Activated CD4-positive, alpha-beta T cell treated with anti-CD3 and anti-CD28 coated beads, Interleukin-2, amount 50 U/mL, for 16 hours (primary cell): ENCODE measurements around the gene PRKAR1B.

Experiments used
- DNase-seq: peaks from one replicate; pipeline ENCODE4 v3.0.0-alpha.2; 2020

PRKAR1B gene

DNA sequence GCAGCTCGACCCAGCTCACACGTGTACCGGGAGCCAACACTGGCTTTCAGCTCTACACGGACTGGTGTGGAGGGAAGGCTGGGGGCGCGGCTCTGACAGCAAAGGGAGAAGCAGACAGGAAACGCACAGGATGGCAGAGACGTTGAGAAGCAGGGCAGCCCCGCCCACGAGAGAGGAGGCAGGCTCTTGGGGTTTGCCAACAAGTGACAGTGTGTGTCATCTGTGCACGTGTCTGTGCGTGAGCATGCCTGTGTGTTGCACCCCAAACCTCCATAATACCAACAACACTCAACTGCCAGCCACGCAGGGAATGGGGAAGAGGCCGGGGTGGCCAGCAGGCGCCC lies 143.0 kb downstream of the PRKAR1B start:
- DNase-seq, result peak; percentile 94

DNA sequence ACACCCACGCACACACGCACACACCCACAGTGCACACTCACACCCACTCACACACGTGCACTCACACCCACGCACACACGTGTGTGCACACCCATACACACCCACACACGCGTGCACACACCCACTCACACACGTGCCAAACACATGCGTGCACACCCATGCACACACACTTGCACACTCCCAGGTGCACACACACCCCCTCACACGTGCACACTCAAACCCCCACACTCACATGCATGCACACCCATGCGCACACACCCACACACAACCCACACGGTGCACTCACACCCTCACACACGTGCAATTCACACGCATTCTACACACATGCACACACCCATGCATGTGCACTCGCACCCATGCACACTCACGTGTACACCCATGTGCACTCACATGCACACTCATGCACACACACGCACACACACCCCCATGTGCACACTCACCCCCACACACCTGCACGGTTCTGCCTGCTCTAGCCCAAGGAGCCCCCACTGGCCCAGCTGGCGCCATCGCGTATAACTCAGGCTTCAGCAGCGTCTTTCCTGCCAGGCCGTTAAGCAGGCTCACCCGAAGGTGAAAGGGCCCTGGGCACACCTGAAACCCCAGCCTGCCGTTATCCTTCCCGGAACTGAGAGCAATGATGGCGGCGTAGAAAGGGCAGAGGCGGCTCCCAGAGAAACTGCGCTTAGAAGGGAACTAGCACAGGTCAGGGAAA lies 143.5 kb downstream of the PRKAR1B start:
- no peak for DNase-seq

DNA sequence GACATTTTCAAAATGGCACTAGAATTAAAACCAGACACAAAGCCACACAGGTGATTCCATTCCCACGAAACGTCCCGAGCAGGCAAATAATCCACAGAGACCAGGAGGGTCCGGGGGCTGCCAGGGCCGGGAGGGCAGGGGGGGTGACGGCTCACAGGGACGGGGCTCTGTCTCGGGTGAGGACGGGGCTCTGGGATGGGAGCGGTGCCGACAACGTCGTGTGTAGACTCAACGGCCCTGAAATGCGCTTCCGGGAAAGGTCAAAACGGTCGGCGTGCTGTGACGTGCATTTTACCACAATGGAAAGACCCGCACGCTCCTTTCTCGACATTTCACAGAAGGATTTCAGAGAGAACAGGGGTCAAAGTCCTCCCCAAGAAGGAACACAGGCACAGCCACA lies 144.2 kb downstream of the PRKAR1B start:
- DNase-seq, result peak; percentile 6

DNA sequence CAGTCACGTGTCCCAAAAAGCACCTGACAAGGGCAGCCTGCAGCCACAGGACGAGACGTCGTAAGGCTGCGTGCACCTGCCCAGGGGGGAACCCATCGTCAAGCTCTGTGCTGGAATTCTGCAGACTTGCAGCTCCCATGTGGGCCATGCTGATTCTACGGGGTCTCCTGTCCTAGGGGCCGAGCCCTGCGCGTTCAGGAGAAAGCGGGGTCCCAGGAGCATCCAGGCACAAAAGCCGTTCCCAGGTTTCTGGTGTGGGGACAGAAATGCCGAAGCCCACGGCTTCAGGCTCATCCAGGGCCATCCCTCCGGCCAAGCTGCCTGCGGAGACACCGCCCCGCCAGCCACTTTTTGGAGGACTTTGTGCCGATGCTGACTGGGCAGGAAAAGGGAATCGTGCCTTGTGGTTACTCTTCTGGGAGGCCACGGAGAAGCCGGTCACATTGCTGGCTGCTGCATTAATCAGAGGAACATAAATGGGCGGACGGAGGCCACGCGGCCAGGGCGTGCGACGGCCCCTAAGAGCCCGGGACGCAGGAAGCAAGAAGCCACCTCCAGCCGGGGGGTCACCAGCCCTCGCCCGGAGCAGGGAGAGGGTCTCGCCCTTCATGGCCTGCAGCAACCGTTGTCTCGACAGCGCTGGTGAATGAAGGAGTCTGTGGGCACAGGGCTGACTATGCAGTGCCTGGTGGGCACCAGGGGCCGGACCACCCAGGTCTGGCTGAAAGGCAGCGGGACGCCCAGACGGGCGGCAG lies 144.8 kb downstream of the PRKAR1B start:
- DNase-seq, result no peak

DNA sequence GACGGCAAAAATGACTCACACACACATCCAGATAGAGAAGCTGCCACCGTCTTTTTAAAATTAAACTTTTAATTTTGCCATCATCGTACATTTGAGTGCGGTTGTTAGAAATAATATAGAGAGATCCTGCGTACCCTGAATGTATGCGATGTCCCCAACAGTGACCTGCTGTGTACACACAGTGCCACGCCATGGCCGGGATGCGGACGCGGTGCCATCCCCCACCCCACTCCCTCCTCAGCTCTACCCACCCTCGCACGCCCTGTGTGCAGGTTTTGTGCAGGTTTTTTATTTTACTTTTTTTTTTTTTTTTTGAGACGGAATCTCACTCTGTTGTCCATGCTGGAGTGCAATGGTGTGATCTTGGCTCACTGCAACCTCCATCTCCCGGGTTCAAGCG lies 148.7 kb downstream of the PRKAR1B start:
- no peak for DNase-seq

DNA sequence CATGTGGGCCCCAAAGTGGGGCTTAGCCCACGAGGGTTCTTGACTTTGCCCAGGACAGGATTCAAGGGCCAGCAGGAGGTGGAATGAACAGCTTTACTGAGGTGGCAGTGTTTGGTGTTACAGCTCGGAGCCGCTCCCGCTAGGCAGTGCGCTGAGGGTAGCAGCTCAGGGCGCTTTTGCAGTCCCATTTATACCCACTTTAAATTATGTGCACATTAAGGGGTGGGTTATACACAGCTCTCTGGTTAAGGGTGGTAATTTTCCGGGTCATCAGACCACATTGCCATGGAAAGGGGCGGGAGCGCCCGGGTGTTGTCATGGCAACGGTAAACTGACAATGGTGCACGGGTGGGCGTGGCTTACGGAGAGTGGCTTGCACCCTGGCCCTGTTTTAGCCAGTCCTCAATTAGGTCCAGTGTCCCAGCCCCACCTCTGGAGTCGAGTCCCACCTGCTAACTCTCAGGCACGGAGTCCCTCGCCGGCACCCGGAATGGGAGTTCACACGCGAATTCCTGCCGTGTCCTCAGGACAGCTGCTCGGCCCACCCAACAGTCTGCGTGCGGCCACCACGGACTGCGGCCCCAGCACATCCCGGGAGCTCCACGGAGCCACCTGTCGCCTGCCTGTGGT lies 149.2 kb downstream of the PRKAR1B start:
- DNase-seq, result no peak

DNA sequence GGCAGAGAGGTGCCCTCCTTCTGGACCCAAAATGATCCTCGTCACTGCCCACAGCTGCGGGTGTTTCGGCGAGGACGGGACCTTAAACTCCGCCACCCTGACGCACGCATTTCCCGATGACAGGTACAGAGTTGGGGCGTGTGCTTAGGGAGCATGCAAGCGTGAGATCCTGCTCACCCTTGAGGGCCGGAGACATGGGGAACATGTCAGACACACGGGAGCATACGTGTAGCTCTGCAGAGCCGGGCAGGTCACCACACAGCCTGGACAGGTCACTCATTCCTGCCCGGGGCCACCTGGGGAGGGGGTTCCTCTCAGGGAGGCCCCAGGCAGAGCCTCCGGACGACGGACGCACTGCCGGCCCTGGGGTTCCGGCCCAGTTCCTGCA lies 149.8 kb downstream of the PRKAR1B start:
- DNase-seq, result no peak

DNA sequence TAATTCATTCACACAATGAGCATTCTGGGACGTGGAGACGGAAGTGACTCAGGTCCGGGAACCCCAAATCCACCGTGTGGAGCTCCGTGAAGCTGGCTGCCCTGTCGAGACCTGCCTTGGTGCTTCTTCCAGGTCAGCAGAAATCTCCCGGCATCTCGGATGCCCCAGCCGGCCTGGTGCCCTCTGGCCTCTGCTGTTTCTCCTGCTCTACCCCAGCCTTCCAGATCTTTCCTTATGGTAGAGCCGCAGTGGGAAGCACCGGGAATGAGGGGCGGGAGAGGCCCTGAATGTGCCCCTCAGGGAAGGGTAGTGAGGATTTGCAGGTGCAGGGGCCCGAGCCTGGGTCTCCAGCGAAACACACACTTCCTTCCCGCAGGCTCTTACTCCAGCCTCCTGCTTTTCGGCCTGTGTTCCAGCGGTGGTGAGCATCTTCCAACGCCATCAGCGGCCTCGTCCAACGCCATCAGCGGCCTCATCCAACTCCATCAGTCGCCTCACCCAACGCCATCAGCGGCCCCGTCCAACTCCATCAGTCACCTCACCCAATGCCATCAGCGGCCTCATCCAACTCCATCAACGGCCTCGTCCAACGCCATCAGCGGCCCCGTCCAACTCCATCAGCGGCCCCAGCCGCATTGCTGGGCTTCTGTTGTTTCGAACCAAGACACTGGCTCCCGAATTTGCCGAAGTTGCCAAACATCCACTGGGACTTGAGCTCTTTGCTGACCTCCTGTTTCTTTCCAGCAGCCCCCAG lies 150.4 kb downstream of the PRKAR1B start:
- no peak for DNase-seq

DNA sequence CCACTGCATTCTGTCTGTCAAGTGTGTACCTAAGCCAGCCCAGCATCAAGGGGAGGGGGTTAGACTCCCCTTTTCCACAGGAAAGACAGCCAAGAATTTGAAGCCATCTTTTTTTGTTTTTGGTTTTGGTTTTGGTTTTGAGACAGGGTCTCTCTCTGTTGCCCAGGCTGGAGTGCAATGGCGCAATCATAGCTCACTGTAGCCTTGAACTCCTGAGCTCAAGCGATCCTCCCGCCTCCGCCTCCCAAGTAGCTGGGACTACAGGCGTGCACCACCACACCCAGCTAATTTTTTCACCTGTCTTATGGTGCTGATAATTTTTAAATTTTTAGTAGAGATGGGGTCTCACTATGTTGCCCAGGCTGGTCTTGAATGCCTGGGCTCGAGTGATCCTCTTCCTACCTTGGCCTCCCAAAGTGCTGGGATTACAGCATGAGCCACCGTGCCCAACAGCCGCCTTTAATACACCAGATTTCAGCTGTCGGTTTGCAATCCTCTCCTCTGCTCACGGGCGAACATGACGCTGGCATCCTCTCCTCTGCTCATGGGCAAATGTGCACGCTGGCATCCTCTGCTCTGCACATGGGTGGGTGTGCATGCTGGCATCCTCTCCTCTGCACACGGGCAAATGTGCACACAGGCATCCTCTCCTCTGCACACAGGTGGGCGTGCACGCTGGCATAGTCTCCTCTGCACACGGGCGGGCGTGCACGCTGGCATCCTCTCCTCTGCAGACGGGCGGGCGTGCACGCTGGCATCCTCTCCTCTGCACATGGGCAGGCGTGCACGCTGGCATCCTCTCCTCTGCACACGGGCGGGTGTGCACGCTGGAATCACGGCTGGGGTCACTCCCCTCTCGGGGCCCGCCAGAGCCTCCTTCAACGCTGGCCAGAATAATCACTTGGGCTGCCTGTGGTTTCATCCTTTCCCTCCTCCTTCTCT lies 151.4 kb downstream of the PRKAR1B start:
- DNase-seq, result no peak

DNA sequence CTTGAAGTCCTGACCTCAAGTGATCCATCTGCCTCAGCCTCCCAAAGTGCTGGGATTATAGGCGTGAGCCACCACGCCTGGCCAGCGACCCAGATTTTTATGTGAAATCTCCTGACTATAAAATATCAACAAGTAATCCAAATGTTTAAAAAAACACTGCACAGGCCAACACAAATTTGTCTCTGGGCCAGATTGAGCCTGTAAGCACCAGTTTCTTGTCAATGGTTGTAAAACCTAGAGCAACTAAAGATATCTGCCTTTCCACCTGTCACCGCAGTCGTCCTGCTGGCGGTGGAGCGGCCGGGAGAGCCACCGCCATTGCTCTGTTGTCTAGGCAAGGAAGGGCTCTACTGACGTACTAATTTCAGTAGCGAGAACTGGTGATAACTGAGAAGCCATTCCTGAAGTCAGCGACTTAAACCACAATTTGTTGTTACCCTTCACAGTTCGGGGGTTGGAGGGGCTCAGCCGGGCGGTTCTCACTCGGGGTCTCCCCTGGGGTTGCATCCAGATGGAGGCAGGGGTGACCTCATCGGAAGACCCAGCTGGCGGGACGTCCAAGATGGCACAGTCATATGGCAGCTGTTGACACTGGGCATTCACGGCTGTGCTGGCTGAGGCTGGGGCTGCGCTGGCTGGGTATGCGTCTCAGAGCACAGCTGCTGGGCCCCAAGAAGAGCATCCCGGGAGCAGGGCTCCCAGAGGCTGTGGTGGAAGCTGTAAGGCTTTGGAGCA lies 152.3 kb downstream of the PRKAR1B start:
- no peak for DNase-seq

DNA sequence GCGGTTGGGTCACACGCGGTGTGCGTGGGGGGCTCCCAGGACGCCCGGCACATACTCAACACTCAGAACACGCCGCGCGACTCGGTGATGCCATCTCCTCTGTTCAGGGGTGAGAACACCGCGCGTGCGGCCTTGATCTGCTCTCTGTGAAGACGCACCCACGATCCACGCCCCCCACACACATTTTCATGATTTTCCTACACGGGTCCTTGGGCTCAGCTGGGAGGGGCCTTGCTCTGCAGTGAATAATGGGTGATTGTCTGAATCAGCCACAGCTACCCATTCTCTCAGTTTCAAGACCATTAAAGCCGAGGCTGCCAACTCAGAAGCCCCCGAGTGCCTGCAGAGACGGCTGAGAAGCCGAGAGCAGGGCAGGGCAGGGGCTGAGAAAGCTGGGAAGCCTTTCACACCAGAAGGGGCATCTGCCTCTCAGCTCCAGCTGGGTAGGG lies 153.1 kb downstream of the PRKAR1B start:
- DNase-seq, result no peak

DNA sequence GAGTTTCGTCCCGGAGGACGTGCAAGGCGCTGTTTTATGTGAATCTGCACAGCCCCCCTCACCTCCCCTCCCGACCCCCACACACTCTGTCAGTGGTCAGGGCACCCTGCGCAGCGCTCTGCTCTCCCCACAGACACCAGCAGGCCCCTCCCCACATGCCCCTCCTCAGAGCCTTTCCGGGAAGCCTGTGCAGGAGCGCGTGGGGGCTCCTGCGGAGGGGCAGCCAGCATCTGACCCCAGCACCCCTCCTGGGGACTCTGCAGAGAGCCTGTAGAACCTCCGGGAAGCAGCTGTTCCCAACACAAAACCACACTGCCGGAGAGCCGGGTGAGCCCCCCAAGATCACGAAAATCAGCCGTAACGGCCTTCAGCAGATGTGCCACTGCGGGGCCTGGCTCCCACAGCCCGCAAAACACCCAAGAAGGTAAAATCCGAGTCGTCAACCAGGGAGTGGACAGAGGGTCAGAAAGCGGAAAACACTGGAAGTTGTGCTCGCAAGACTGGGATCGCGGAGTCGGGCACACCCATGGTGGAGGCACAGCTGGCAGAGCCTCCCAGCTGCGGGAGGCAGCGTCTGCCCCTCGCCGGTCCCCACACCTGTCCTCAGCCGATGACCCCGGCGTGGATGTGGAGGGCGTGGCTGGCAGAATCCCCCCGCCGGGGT lies 153.7 kb downstream of the PRKAR1B start:
- DNase-seq, result no peak

DNA sequence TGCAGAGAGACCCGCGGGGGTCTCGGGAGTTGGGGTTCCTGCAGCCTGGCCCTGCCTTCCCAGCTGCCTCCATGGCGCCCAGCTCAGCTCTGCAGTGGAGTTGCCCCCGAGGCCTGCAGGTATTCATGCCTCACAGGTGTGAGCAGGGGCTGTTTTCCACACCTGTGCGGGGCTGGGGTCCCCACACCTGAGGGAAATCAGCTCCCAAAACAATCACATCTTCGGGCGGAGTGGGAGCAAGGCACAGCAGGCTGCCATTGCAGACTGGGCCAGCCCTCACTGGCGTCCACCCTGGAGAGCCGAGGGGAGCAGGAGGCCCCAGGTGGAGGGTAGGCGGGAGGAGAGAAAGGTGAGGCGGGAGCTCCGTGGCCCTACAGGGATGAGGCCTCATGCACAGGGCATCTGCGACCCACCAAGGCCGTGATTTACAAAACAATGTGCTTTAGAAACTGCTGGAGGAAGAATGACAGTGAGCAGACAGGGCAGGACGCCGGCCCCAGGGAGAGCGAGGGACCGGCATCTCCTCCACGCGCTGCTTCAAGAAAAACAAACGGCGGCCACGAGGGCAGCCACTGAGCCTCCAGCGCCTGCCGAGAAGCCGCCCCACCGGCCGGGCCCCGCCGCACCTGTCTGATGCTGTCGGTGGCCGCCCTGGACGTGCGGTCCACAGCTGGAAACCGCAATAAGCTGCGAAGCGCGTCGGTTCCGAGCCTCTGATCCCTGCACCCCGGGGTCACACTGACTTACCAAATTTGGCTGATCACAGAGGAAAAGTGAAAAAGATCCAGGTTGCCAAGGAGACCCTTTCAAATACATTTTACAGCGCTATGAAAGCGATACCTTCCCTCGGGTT lies 154.4 kb downstream of the PRKAR1B start:
- no peak for DNase-seq

DNA sequence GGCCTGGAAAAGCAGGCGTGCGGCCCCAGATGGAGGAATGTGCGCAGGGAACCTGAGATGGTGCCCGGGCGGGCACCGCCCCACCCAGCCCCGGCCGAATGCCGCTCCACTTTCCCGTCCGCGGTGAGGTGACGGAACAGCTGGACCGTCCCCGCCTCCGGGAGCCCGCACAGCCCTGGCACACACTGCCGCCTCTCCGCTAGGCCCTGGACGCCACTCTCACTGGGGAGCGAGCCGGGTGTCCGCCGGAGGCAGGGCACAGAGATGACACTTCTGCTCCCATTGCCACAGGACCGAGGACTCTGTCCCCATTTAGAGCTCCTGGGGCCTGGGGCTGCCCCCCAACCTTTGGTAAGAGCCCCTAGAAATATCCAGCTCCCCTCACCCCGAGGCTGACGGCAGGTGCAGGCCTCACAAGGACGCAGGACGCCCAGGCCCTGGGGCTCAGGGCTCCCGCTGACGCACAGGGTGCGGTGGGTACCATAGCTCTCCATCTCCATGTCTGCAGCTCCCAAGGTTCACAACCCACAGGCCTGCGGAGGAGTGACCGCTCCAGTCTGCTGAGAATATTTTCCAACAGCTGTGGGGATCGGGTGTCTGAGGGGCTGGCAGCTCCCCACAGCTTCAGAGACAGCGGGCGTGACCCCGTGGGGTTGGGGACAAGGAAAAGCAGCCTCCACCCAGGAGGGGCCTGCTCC lies 155.2 kb downstream of the PRKAR1B start:
- DNase-seq, result no peak

DNA sequence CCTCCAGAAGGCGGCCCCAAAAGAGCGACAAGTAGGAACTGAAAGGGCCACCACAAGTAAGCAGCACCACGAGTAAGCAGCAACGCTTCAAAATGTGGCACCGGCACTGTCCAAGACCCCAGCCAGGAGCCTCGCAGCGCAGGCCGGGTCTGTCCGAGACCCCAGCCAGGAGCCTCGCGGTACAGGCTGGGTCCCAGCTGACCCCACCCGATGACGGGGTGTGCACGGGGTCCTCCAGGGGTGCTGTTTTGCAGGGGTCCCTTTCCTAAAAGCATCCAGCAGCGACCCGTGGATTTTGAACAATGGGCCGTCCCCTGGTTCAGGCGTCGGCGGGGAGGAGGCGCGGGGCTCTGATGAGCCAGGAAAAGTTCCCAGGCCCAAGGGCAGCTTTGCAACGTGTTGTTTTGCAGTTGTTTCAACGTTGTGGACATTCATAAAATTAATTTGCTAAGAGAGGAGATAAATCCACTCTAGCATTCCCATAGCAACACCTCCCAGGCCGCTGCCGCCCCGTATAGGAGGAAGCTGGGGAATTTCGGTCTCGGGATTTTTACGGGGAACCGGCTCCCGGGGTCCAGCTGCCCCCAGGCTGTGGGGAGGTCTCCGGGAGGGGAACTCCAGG lies 155.9 kb downstream of the PRKAR1B start:
- DNase-seq, result no peak

DNA sequence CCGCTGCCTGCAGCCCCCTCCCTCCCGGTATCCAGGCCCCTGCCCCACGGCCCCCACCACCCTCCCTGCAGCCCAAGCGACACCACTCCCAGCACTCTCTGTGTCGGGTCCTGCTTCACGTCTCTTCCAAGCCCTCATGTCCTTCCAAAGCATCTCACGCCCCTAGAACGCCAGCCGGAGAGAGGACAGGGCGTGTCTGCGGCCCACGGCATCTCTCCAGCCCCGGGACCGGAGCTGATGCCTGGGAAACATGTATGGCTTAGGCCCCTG lies 156.3 kb downstream of the PRKAR1B start:
- DNase-seq, result no peak

DNA sequence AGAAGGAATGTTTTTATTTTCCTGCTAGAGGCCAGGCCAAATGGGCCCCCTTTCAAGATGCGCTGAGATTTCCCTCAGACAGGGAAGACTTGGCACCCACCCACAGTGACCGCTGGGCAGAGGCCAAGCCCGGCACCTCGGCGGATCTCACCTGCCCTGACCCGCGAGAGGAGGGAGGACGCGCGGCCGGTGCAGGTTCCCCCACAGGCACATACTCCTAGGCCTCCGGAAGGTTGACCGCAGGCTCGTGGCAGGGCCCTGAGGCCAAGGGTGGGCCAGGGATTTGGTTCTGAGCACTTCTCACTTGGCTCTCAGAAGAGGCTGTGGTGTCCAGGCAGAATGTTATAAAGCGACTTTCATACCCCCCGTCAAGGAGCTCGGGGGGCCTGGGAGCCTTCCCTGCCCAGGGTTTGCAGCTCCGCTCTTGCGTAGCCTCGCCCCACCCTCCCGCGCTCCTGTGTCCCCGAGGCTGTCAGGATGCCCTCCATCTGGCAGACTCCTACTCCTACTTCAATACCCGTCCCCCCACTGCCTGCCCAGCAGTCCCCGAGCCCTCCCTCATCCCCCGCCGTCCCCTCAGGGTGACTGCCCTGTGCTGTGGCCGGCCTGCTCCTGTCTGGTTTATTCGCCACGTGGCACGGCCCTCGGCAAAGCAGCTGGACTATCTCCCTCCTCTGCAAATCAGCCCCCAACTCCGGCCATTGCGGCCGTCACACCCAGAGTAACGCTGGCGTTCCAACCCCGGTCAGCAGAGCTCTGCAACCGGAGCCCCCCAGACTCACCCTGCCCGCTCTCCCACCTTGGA lies 156.9 kb downstream of the PRKAR1B start:
- no peak for DNase-seq
